HG03520 (cell line): ENCODE measurements around the gene MTG1.

ENCODE experiments used
- ATAC-seq: cut with Tn5 transposase; IDR thresholded peaks from one replicate; pipeline ENCODE4 v1.9.1; 2021; ENCODE audit warnings: mild to moderate bottlenecking, moderate library complexity; ENCODE audit not compliant: unreplicated experiment

The MTG1 gene

GRCh38 chr10:133394064-133394663 lies at the start of gene MTG1:
Gene MTG1, plus strand, starts transcription at chr10:133394157. Its CDS starts 64 bp downstream, at chr10:133394221.
- peak; percentile 65 for ATAC-seq

GRCh38 chr10:133344236-133344635 lies 49.7 kb upstream of the MTG1 start:
- ATAC-seq, result no peak

- no peak for ATAC-seq
Observed at GRCh38 chr10:133346413-133346812, 47.5 kb upstream of the MTG1 start.

- ATAC-seq, result no peak
Observed at GRCh38 chr10:133347710-133348517, 46.0 kb upstream of the MTG1 start.

- no peak for ATAC-seq
Observed at GRCh38 chr10:133349160-133349568, 44.8 kb upstream of the MTG1 start.

- no peak for ATAC-seq
Observed at GRCh38 chr10:133349577-133350011, 44.4 kb upstream of the MTG1 start.

- ATAC-seq, result no peak
Observed at GRCh38 chr10:133350283-133350949, 43.5 kb upstream of the MTG1 start.

GRCh38 chr10:133350950-133351329 lies 43.0 kb upstream of the MTG1 start:
- no peak for ATAC-seq

- no peak for ATAC-seq
Observed at GRCh38 chr10:133351408-133352318, 42.3 kb upstream of the MTG1 start.

- no peak for ATAC-seq
Observed at GRCh38 chr10:133353202-133353959, 40.6 kb upstream of the MTG1 start.

- no peak for ATAC-seq
Observed at GRCh38 chr10:133353988-133354605, 39.9 kb upstream of the MTG1 start.

GRCh38 chr10:133354672-133355240 lies 39.2 kb upstream of the MTG1 start:
- ATAC-seq, result no peak

GRCh38 chr10:133355266-133355665 lies 38.7 kb upstream of the MTG1 start:
- no peak for ATAC-seq

- no peak for ATAC-seq
Observed at GRCh38 chr10:133355991-133356390, 38.0 kb upstream of the MTG1 start.

- no peak for ATAC-seq
Observed at GRCh38 chr10:133356549-133357284, 37.2 kb upstream of the MTG1 start.

GRCh38 chr10:133357285-133358161 lies 36.4 kb upstream of the MTG1 start, which contains the start of gene FUOM:
Gene FUOM, minus strand, starts transcription at chr10:133358019. Its CDS starts 12 bp downstream, at chr10:133358007.
- ATAC-seq, result peak; percentile 65

GRCh38 chr10:133358162-133358924 lies 35.6 kb upstream of the MTG1 start:
- no peak for ATAC-seq
